Caco-2 (cell line): Measurements from ENCODE around the gene PTPRF. TPM values are rescaled to one million over a fixed set of nuclear protein-coding genes. Genes with fewer than 3 reads are reported as not detected.

Experiments
- BruUV-seq: library from RNA; stranded (reverse); fragments of 400-500 nt; replicated peaks from 2 replicates; lab custom pipeline; 2021; lab: Mats Ljungman, UMichigan
- CTCF ChIA-PET: fragments of 300-600 bp; sonication (Branson Sonifier 250); formaldehyde crosslinking; loops from one replicate; lab custom pipeline; 2022; ENCODE audit warnings: antibody characterized with exemption; lab: Charles Lee
- POLR2A ChIA-PET: fragments of 300-600 bp; sonication (Branson Sonifier 250); formaldehyde crosslinking; loops from one replicate; lab custom pipeline; 2022; ENCODE audit warnings: antibody characterized with exemption; lab: Charles Lee
- DNase-seq, 2 experiments: peaks; one replicate each; pipeline versions ENCODE4 v3.0.0 to v3.0.0-alpha.2; 2020 to 2022
- H3K27me3 ChIP-seq: replicated peaks from 2 replicates; pipeline ENCODE4 v1.6.0; 2011; ENCODE audit warnings: low read length; ENCODE audit not compliant: control insufficient read depth, insufficient read depth
- H3K36me3 ChIP-seq: 2 replicates; pipeline ENCODE4 v1.5.1; 2011; ENCODE audit warnings: low read length; ENCODE audit not compliant: control insufficient read depth, insufficient read depth
- H3K4me1 ChIP-seq: fragments of 250-450 bp; sonication (Bioruptor Pico); 2 replicates; pipeline ENCODE4 v1.5.1; 2020; ENCODE audit warnings: mild to moderate bottlenecking
- H3K4me3 ChIP-seq: 2 replicates; pipeline ENCODE4 v1.5.1; 2011; ENCODE audit warnings: low read depth, mild to moderate bottlenecking, control low read depth, low read length
- H3K9me3 ChIP-seq: fragments of 250-450 bp; sonication (Bioruptor Pico); 2 replicates; pipeline ENCODE4 v1.5.1; 2020; ENCODE audit warnings: mild to moderate bottlenecking, moderate library complexity
- H3K27ac Mint-ChIP-seq: one replicate; pipeline ENCODE4 v1.8.0; 2022; ENCODE audit warnings: mixed read lengths; ENCODE audit not compliant: unreplicated experiment
- H3K27me3 Mint-ChIP-seq: one replicate; pipeline ENCODE4 v1.8.0; 2022; ENCODE audit warnings: mixed read lengths; ENCODE audit not compliant: insufficient read depth, unreplicated experiment
- H3K36me3 Mint-ChIP-seq: one replicate; pipeline ENCODE4 v1.8.0; 2022; ENCODE audit warnings: mild to moderate bottlenecking, mixed read lengths; ENCODE audit not compliant: insufficient read depth, unreplicated experiment
- H3K4me1 Mint-ChIP-seq: one replicate; pipeline ENCODE4 v1.8.0; 2022; ENCODE audit warnings: low read depth, mixed read lengths; ENCODE audit not compliant: unreplicated experiment
- H3K4me3 Mint-ChIP-seq: one replicate; pipeline ENCODE4 v1.8.0; 2022; ENCODE audit warnings: mild to moderate bottlenecking, moderate library complexity, mixed read lengths; ENCODE audit not compliant: unreplicated experiment
- H3K9me3 Mint-ChIP-seq: one replicate; pipeline ENCODE4 v1.8.0; 2022; ENCODE audit warnings: mixed read lengths; ENCODE audit not compliant: unreplicated experiment
- intact Hi-C: fragments of 100-400 bp; cut with micrococcal nuclease; formaldehyde crosslinking; loops from one replicate; pipeline ENCODE4 v1.10.0; 2022; ENCODE audit not compliant: unreplicated experiment
- total RNA-seq: library from RNA; stranded (reverse); gene quantifications from 2 replicates; pipeline ENCODE4 v1.2.3, GENCODE V29; 2022
- TF ChIP-seq, protein P1 (sequence below), 2 experiments: fragments of 200-600 bp in 1 of 2; IDR thresholded peaks; 1 replicate in 1 of 2; 2 replicates in 1 of 2; pipeline versions ENCODE4 v1.5.1 to v1.8.0; 2011 to 2022; ENCODE audit warnings: antibody characterized with exemption in 1 of 2, control low read depth in 1 of 2, inconsistent platforms in 1 of 2, low read depth in 1 of 2, low read length in 1 of 2, mild to moderate bottlenecking in 1 of 2, moderate library complexity in 1 of 2; ENCODE audit not compliant: insufficient read depth in 1 of 2, severe bottlenecking in 1 of 2, unreplicated experiment in 1 of 2

Gene PTPRF
- total RNA-seq, 1 experiment from 2014 or later = 158 TPM

DNA sequence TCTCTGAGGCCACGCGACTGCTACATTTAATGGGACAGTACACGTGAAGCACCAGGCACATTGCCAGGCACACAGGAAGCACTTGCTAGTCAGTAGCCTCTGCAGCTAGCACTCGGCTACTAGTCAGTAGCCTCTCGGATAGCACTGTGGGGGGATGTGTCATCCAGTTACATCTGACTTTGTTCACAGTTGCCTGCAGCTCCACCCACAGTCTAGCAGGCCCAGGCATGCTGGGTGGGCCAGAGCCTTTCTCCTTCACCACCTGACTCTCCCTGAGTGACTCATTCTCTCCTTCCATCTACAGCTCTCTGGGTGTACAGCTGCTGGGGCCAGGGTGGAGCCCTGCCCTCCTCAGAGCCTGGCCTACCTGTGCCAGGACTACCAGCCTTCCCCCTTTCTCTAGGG, 51.5 kb downstream of the PTPRF start:
- H3K4me3 ChIP-seq = no peak overlapping the region
- DNase-seq = peak; percentile 19 to 55
- Mint-ChIP-seq H3K27ac (peak overlapping the region; percentile 42), H3K9me3 (no peaks in the 10 kb centered on the region), H3K4me3 (no peak overlapping the region), H3K4me1 (no peaks in the 10 kb centered on the region), H3K36me3 (peaks cover 15% of the 10 kb centered on the region), H3K27me3 (no peaks in the 10 kb centered on the region)
- TF ChIP-seq, protein P1, sequence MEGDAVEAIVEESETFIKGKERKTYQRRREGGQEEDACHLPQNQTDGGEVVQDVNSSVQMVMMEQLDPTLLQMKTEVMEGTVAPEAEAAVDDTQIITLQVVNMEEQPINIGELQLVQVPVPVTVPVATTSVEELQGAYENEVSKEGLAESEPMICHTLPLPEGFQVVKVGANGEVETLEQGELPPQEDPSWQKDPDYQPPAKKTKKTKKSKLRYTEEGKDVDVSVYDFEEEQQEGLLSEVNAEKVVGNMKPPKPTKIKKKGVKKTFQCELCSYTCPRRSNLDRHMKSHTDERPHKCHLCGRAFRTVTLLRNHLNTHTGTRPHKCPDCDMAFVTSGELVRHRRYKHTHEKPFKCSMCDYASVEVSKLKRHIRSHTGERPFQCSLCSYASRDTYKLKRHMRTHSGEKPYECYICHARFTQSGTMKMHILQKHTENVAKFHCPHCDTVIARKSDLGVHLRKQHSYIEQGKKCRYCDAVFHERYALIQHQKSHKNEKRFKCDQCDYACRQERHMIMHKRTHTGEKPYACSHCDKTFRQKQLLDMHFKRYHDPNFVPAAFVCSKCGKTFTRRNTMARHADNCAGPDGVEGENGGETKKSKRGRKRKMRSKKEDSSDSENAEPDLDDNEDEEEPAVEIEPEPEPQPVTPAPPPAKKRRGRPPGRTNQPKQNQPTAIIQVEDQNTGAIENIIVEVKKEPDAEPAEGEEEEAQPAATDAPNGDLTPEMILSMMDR (IDR thresholded peaks at IDR 0.05; ENCODE audit: insufficient read depth in 1 of 2, low read depth in 1 of 2, low read length in 1 of 2, severe bottlenecking in 1 of 2, unreplicated experiment in 1 of 2) = no peak
- no peaks in the 10 kb centered on the region for H3K27me3 ChIP-seq
- no peaks in the 10 kb centered on the region for H3K4me1 ChIP-seq
- intact Hi-C loops = no loop called here
- no TSS peak for BruUV-seq
- H3K9me3 ChIP-seq = no peaks in the 10 kb centered on the region
- ChIA-PET CTCF (no interaction called here), POLR2A (no interaction called here)
- no peaks in the 10 kb centered on the region; the same call in 1 of the 2 replicates for H3K36me3 ChIP-seq

DNA sequence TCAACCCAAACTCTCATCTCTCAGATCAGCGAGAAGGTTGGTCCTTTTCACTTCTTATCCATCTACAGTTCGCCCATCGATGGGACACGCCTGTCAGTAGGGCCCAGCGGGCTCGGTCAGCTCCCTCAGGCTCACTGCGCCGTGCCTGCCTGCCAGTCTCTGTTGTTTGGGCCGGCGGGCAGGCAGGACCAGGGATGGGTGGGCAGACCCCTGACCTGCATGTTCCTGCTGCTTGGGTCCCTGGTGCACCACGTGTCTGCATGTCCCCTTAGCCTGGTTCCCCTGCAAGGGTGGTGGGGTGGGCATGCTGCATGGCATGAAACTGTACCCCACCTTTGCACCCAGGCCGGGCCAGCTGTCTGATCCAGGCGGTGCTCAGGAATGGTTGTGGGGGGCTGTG, 52.4 kb downstream of the PTPRF start:
- Mint-ChIP-seq H3K4me3 (no peak overlapping the region), H3K4me1 (no peaks in the 10 kb centered on the region), H3K27ac (no peak overlapping the region)

DNA sequence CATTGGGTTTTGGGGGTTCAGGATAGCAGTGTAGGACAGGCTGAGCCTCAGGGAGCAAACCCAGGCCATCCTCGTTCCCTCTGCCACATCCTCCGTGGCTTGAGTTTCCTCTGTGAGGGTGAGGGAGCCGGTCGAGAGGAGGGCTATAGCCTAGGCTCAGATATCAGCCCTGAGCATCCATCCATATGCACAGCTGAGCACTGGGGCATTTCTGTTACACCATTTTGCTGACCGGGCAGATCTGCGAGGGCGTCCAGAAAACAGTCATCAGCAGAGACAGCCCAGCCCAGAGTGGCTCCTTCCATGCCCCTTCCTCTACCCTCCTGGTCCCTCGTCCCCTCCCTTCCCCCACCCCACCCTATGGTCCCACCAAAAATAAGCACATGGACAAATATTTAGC, 53.5 kb downstream of the PTPRF start:
- no peaks in the 10 kb centered on the region for H3K9me3 Mint-ChIP-seq
- Histone ChIP-seq H3K27me3 (no peaks in the 10 kb centered on the region), H3K4me3 (no peak overlapping the region), H3K4me1 (no peaks in the 10 kb centered on the region), H3K9me3 (no peaks in the 10 kb centered on the region), H3K36me3 (no peaks in the 10 kb centered on the region; the same call in 1 of the 2 replicates)
- no peaks in the 10 kb centered on the region for H3K4me1 Mint-ChIP-seq
- ChIA-PET CTCF (no interaction called here), POLR2A (no interaction called here)
- intact Hi-C loops = no loop called here
- no TSS peak for BruUV-seq
- no peak overlapping the region for H3K4me3 Mint-ChIP-seq
- no peaks in the 10 kb centered on the region for H3K27me3 Mint-ChIP-seq
- no peak for DNase-seq
- peaks cover 18% of the 10 kb centered on the region for H3K36me3 Mint-ChIP-seq
- no peak overlapping the region for H3K27ac Mint-ChIP-seq
- TF ChIP-seq, protein P1 (IDR thresholded peaks at IDR 0.05; ENCODE audit: insufficient read depth in 1 of 2, low read depth in 1 of 2, low read length in 1 of 2, severe bottlenecking in 1 of 2, unreplicated experiment in 1 of 2) = no peak

More for the DNA sequence above, 52.4 kb downstream of the PTPRF start:
- Histone ChIP-seq H3K27me3 (no peaks in the 10 kb centered on the region), H3K9me3 (no peaks in the 10 kb centered on the region), H3K36me3 (no peaks in the 10 kb centered on the region; the same call in none of the 2 replicates), H3K4me1 (no peaks in the 10 kb centered on the region), H3K4me3 (no peak overlapping the region)
- POLR2A ChIA-PET = no interaction called here
- TF ChIP-seq, protein P1 (IDR thresholded peaks at IDR 0.05; ENCODE audit: insufficient read depth in 1 of 2, low read depth in 1 of 2, low read length in 1 of 2, severe bottlenecking in 1 of 2, unreplicated experiment in 1 of 2) = no peak
- CTCF ChIA-PET = no interaction called here
- intact Hi-C loops = no loop called here
- BruUV-seq = no TSS peak
- H3K36me3 Mint-ChIP-seq = peaks cover 18% of the 10 kb centered on the region
- DNase-seq = no peak
- H3K9me3 Mint-ChIP-seq = no peaks in the 10 kb centered on the region
- no peaks in the 10 kb centered on the region for H3K27me3 Mint-ChIP-seq
